Measurements from ENCODE around the gene RPS2.
A peak's percentile ranks its signal among the peaks of the same experiment; 100 is the strongest.
"Not testable (repeated sequence)": the region's sequence is repeated elsewhere in the genome, so short reads cannot be mapped to it uniquely, and the experiment has no call there.

Gene RPS2

GRCh38 chr16:1946495-1947368 is 17.9 kb downstream of the RPS2 start:
- no peak overlapping the region for H3K4me3 ChIP-seq (ENCODE audit: low read depth, low read length)
- H3K36me3 ChIP-seq (ENCODE audit: insufficient read depth, low read length), result no peaks in the 10 kb centered on the region
- no peak overlapping the region for H2AFZ ChIP-seq (ENCODE audit: low read length, unreplicated experiment)
- H3K27ac ChIP-seq (ENCODE audit: low read depth, low read length), result no peak overlapping the region
- H3K79me2 ChIP-seq (ENCODE audit: control insufficient read depth, insufficient read depth, low read length, unreplicated experiment), result no peaks in the 10 kb centered on the region
- no peaks in the 10 kb centered on the region for H3K27me3 ChIP-seq (ENCODE audit: insufficient read depth, low read length)
- peaks cover 6% of the 10 kb centered on the region for H3K4me1 ChIP-seq (ENCODE audit: control insufficient read depth, insufficient read depth, low read length, unreplicated experiment)

GRCh38 chr16:1945559-1946391 is 18.9 kb downstream of the RPS2 start:
- H3K27ac ChIP-seq (ENCODE audit: low read depth, low read length), result no peak overlapping the region
- H3K4me3 ChIP-seq (ENCODE audit: low read depth, low read length), result no peak overlapping the region
- no peaks in the 10 kb centered on the region for H3K79me2 ChIP-seq (ENCODE audit: control insufficient read depth, insufficient read depth, low read length, unreplicated experiment)
- no peaks in the 10 kb centered on the region for H3K36me3 ChIP-seq (ENCODE audit: insufficient read depth, low read length)
- no peaks in the 10 kb centered on the region for H3K27me3 ChIP-seq (ENCODE audit: insufficient read depth, low read length)
- H3K4me1 ChIP-seq (ENCODE audit: control insufficient read depth, insufficient read depth, low read length, unreplicated experiment), result peaks cover 10% of the 10 kb centered on the region
- H2AFZ ChIP-seq (ENCODE audit: low read length, unreplicated experiment), result no peak overlapping the region

- Histone ChIP-seq H3K4me1 (ENCODE audit: control insufficient read depth, insufficient read depth, low read length, unreplicated experiment) (peaks cover 10% of the 10 kb centered on the region), H3K79me2 (ENCODE audit: control insufficient read depth, insufficient read depth, low read length, unreplicated experiment) (no peaks in the 10 kb centered on the region), H3K27me3 (ENCODE audit: insufficient read depth, low read length) (no peaks in the 10 kb centered on the region), H3K4me3 (ENCODE audit: low read depth, low read length) (no peak overlapping the region), H3K27ac (ENCODE audit: low read depth, low read length) (no peak overlapping the region), H2AFZ (ENCODE audit: low read length, unreplicated experiment) (no peak overlapping the region), H3K36me3 (ENCODE audit: insufficient read depth, low read length) (no peaks in the 10 kb centered on the region)
Measured at GRCh38 chr16:1944612-1945199, 19.9 kb downstream of the RPS2 start.

- peak within 1 kb of the TSS; percentile 77 for H2AFZ ChIP-seq (ENCODE audit: low read length, unreplicated experiment)
- H3K79me2 ChIP-seq (ENCODE audit: control insufficient read depth, insufficient read depth, low read length, unreplicated experiment), result no peaks in the 10 kb centered on the region
- no peaks in the 10 kb centered on the region for H3K27me3 ChIP-seq (ENCODE audit: insufficient read depth, low read length)
- H3K4me3 ChIP-seq (ENCODE audit: low read depth, low read length), result peak within 1 kb of the TSS; percentile 91
- no peak within 1 kb of the TSS for H3K27ac ChIP-seq (ENCODE audit: low read depth, low read length)
- peaks cover 10% of the 10 kb centered on the region for H3K4me1 ChIP-seq (ENCODE audit: control insufficient read depth, insufficient read depth, low read length, unreplicated experiment)
- H3K36me3 ChIP-seq (ENCODE audit: insufficient read depth, low read length), result no peaks in the 10 kb centered on the region
Measured at GRCh38 chr16:1942810-1943726, 21.6 kb downstream of the RPS2 start, which contains the start of gene MSRB1. TSS of gene MSRB1 (minus strand) at chr16:1943199. CDS start at chr16:1943156, 43 bp downstream.

- Histone ChIP-seq H3K4me3 (ENCODE audit: low read depth, low read length) (peak overlapping the region; percentile 91), H3K36me3 (ENCODE audit: insufficient read depth, low read length) (no peaks in the 10 kb centered on the region), H3K4me1 (ENCODE audit: control insufficient read depth, insufficient read depth, low read length, unreplicated experiment) (peaks cover 10% of the 10 kb centered on the region), H3K27me3 (ENCODE audit: insufficient read depth, low read length) (no peaks in the 10 kb centered on the region), H2AFZ (ENCODE audit: low read length, unreplicated experiment) (peak overlapping the region; percentile 59), H3K27ac (ENCODE audit: low read depth, low read length) (no peak overlapping the region), H3K79me2 (ENCODE audit: control insufficient read depth, insufficient read depth, low read length, unreplicated experiment) (no peaks in the 10 kb centered on the region)
Measured at GRCh38 chr16:1942047-1942809, 22.4 kb downstream of the RPS2 start.

GRCh38 chr16:1941162-1942046 is 23.2 kb downstream of the RPS2 start:
- H2AFZ ChIP-seq (ENCODE audit: low read length, unreplicated experiment), result no peak overlapping the region
- H3K27me3 ChIP-seq (ENCODE audit: insufficient read depth, low read length), result no peaks in the 10 kb centered on the region
- H3K4me3 ChIP-seq (ENCODE audit: low read depth, low read length), result peak overlapping the region; percentile 91
- H3K79me2 ChIP-seq (ENCODE audit: control insufficient read depth, insufficient read depth, low read length, unreplicated experiment), result no peaks in the 10 kb centered on the region
- peaks cover 10% of the 10 kb centered on the region for H3K4me1 ChIP-seq (ENCODE audit: control insufficient read depth, insufficient read depth, low read length, unreplicated experiment)
- no peak overlapping the region for H3K27ac ChIP-seq (ENCODE audit: low read depth, low read length)
- no peaks in the 10 kb centered on the region for H3K36me3 ChIP-seq (ENCODE audit: insufficient read depth, low read length)

- peaks cover 10% of the 10 kb centered on the region for H3K4me1 ChIP-seq (ENCODE audit: control insufficient read depth, insufficient read depth, low read length, unreplicated experiment)
- no peaks in the 10 kb centered on the region for H3K36me3 ChIP-seq (ENCODE audit: insufficient read depth, low read length)
- no peak overlapping the region for H3K4me3 ChIP-seq (ENCODE audit: low read depth, low read length)
- H3K27me3 ChIP-seq (ENCODE audit: insufficient read depth, low read length), result no peaks in the 10 kb centered on the region
- no peak overlapping the region for H2AFZ ChIP-seq (ENCODE audit: low read length, unreplicated experiment)
- no peaks in the 10 kb centered on the region for H3K79me2 ChIP-seq (ENCODE audit: control insufficient read depth, insufficient read depth, low read length, unreplicated experiment)
- no peak overlapping the region for H3K27ac ChIP-seq (ENCODE audit: low read depth, low read length)
Measured at GRCh38 chr16:1940273-1941161, 24.1 kb downstream of the RPS2 start.

- not testable (repeated sequence) for H3K36me3 ChIP-seq (ENCODE audit: insufficient read depth, low read length); H3K79me2 ChIP-seq (ENCODE audit: control insufficient read depth, insufficient read depth, low read length, unreplicated experiment); H3K27ac ChIP-seq (ENCODE audit: low read depth, low read length); H2AFZ ChIP-seq (ENCODE audit: low read length, unreplicated experiment); H3K27me3 ChIP-seq (ENCODE audit: insufficient read depth, low read length); H3K4me3 ChIP-seq (ENCODE audit: low read depth, low read length)
- H3K4me1 ChIP-seq (ENCODE audit: control insufficient read depth, insufficient read depth, low read length, unreplicated experiment), result peaks cover 10% of the 10 kb centered on the region
Measured at GRCh38 chr16:1939833-1940232, 24.8 kb downstream of the RPS2 start.

Measured in ACC112 (cell line).